SK-N-DZ (cell line): ENCODE measurements around the gene DOHH.
A peak's percentile ranks its signal among the peaks of the same experiment; 100 is the strongest.
"Not testable (repeated sequence)": the region's sequence is repeated elsewhere in the genome, so short reads cannot be mapped to it uniquely, and the experiment has no call there.

Source experiments
- DNase-seq: peaks from one replicate; pipeline ENCODE4 v3.0.0-alpha.2; 2015; ENCODE audit warnings: low spot score

Gene DOHH

GRCh38 chr19:3534375-3535234 lies 34.1 kb upstream of the DOHH start:
- no peak for DNase-seq

GRCh38 chr19:3533563-3534216 lies 33.2 kb upstream of the DOHH start:
- DNase-seq: no peak

GRCh38 chr19:3533033-3533432 lies 32.6 kb upstream of the DOHH start:
- no peak for DNase-seq

- no peak for DNase-seq
Measured at GRCh38 chr19:3532154-3532786, 31.8 kb upstream of the DOHH start.

GRCh38 chr19:3531716-3532115 lies 31.2 kb upstream of the DOHH start:
- DNase-seq: no peak

- DNase-seq: no peak
Measured at GRCh38 chr19:3530389-3530788, 29.9 kb upstream of the DOHH start.

GRCh38 chr19:3529299-3529698 lies 28.8 kb upstream of the DOHH start:
- DNase-seq: not testable (repeated sequence)

GRCh38 chr19:3528539-3529211 lies 28.2 kb upstream of the DOHH start:
- no peak for DNase-seq

- no peak for DNase-seq
Measured at GRCh38 chr19:3528080-3528479, 27.6 kb upstream of the DOHH start.

GRCh38 chr19:3527238-3527910 lies 26.9 kb upstream of the DOHH start:
- DNase-seq: no peak

GRCh38 chr19:3526507-3527237 lies 26.2 kb upstream of the DOHH start:
- DNase-seq: no peak

- no peak for DNase-seq
Measured at GRCh38 chr19:3524904-3525451, 24.5 kb upstream of the DOHH start.

- no peak for DNase-seq
Measured at GRCh38 chr19:3524078-3524842, 23.8 kb upstream of the DOHH start.

GRCh38 chr19:3523361-3524077 lies 23.0 kb upstream of the DOHH start:
- no peak for DNase-seq

GRCh38 chr19:3522421-3523360 lies 22.2 kb upstream of the DOHH start:
- DNase-seq: no peak

GRCh38 chr19:3521104-3521445 lies 20.6 kb upstream of the DOHH start:
- DNase-seq: no peak

GRCh38 chr19:3520166-3521103 lies 20.0 kb upstream of the DOHH start:
- DNase-seq: peak; percentile 29
